H9 (cell line): ENCODE results near the gene AQP7. TPM values are rescaled to one million over a fixed set of nuclear protein-coding genes. Genes with fewer than 3 reads are reported as not detected.
"Not testable (repeated sequence)": the region's sequence is repeated elsewhere in the genome, so short reads cannot be mapped to it uniquely, and the experiment has no call there.

Experiments used
- DNase-seq: peaks from one replicate; pipeline ENCODE4 v3.0.0-alpha.2; 2017
- H2AFZ ChIP-seq: one replicate; pipeline ENCODE4 v1.6.1; 2013; ENCODE audit warnings: mild to moderate bottlenecking, low read length, control low read depth, moderate library complexity
- H2AK5ac ChIP-seq: 2 replicates; pipeline ENCODE4 v1.6.1; 2013; ENCODE audit warnings: low read length, control low read depth, mixed read lengths; ENCODE audit not compliant: insufficient read length
- H2BK120ac ChIP-seq: one replicate; pipeline ENCODE4 v1.6.1; 2013; ENCODE audit warnings: low read depth, mild to moderate bottlenecking, low read length, control low read depth, inconsistent platforms; ENCODE audit not compliant: poor library complexity, severe bottlenecking
- H2BK12ac ChIP-seq: 2 replicates; pipeline ENCODE4 v1.6.1; 2013; ENCODE audit warnings: low read length, control low read depth, mixed read lengths, low read depth; ENCODE audit not compliant: insufficient read length
- H2BK15ac ChIP-seq: 2 replicates; pipeline ENCODE4 v1.6.1; 2013; ENCODE audit warnings: low read depth, low read length, control low read depth
- H2BK20ac ChIP-seq: one replicate; pipeline ENCODE4 v1.6.1; 2013; ENCODE audit warnings: low read depth, mild to moderate bottlenecking, low read length, control low read depth, inconsistent platforms; ENCODE audit not compliant: poor library complexity, severe bottlenecking
- H2BK5ac ChIP-seq: 2 replicates; pipeline ENCODE4 v1.6.1; 2013; ENCODE audit warnings: low read length, control low read depth, mixed read lengths; ENCODE audit not compliant: insufficient read length
- H3K14ac ChIP-seq: 2 replicates; pipeline ENCODE4 v1.6.1; 2013; ENCODE audit warnings: low read length, control low read depth; ENCODE audit not compliant: insufficient read depth
- H3K18ac ChIP-seq: 2 replicates; pipeline ENCODE4 v1.6.1; 2013; ENCODE audit warnings: low read depth, mild to moderate bottlenecking, mixed read lengths, low read length, control low read depth; ENCODE audit not compliant: insufficient read length
- H3K23ac ChIP-seq: 2 replicates; pipeline ENCODE4 v1.6.1; 2013; ENCODE audit warnings: low read length, control low read depth, mixed read lengths, low read depth; ENCODE audit not compliant: insufficient read length
- H3K23me2 ChIP-seq: 2 replicates; pipeline ENCODE4 v1.6.1; 2013; ENCODE audit warnings: low read depth, mild to moderate bottlenecking, mixed read lengths, low read length, control low read depth; ENCODE audit not compliant: insufficient read length, poor library complexity, severe bottlenecking
- H3K27ac ChIP-seq: 2 replicates; pipeline ENCODE4 v1.5.1; 2013; ENCODE audit warnings: low read length, control low read depth, mixed read lengths, low read depth; ENCODE audit not compliant: insufficient read length
- H3K27me3 ChIP-seq: 2 replicates; pipeline ENCODE4 v1.6.1; 2013; ENCODE audit warnings: low read length, control low read depth, inconsistent platforms; ENCODE audit not compliant: insufficient read depth
- H3K4ac ChIP-seq: 2 replicates; pipeline ENCODE4 v1.6.1; 2013; ENCODE audit warnings: low read depth, mild to moderate bottlenecking, control low read depth, inconsistent platforms, low read length, moderate library complexity
- H3K4me1 ChIP-seq: 2 replicates; pipeline ENCODE4 v1.6.1; 2013; ENCODE audit warnings: low read length, control low read depth, inconsistent platforms; ENCODE audit not compliant: insufficient read depth
- H3K4me2 ChIP-seq: 2 replicates; pipeline ENCODE4 v1.6.1; 2013; ENCODE audit warnings: low read length, control low read depth, mixed read lengths; ENCODE audit not compliant: insufficient read length, insufficient read depth
- H3K56ac ChIP-seq: 2 replicates; pipeline ENCODE4 v1.6.1; 2013; ENCODE audit warnings: low read depth, mild to moderate bottlenecking, mixed read lengths, low read length, control low read depth; ENCODE audit not compliant: insufficient read length
- H3K79me1 ChIP-seq: 2 replicates; pipeline ENCODE4 v1.6.1; 2013; ENCODE audit warnings: low read depth, mild to moderate bottlenecking, moderate library complexity, low read length, control low read depth, inconsistent platforms; ENCODE audit not compliant: insufficient read depth, poor library complexity, severe bottlenecking
- H3K79me2 ChIP-seq: 2 replicates; pipeline ENCODE4 v1.6.1; 2013; ENCODE audit warnings: low read length, control low read depth, inconsistent platforms; ENCODE audit not compliant: insufficient read depth
- H3K9ac ChIP-seq: 2 replicates; pipeline ENCODE4 v1.6.1; 2013; ENCODE audit warnings: low read length, control low read depth, mixed read lengths; ENCODE audit not compliant: insufficient read length; ENCODE audit errors: extremely low read depth
- H3K9me3 ChIP-seq: one replicate; pipeline ENCODE4 v1.6.1; 2013; ENCODE audit warnings: low read depth, low read length, inconsistent platforms; ENCODE audit not compliant: control insufficient read depth
- H3T11ph ChIP-seq: one replicate; pipeline ENCODE4 v1.6.1; 2013; ENCODE audit warnings: mild to moderate bottlenecking, low read length, control low read depth, inconsistent platforms
- H4K20me1 ChIP-seq: one replicate; pipeline ENCODE4 v1.6.1; 2013; ENCODE audit not compliant: control insufficient read depth, insufficient read length, insufficient read depth
- H4K5ac ChIP-seq: 2 replicates; pipeline ENCODE4 v1.6.1; 2013; ENCODE audit warnings: low read depth, mild to moderate bottlenecking, mixed read lengths, low read length, control low read depth; ENCODE audit not compliant: insufficient read length
- H4K8ac ChIP-seq: replicated peaks from 2 replicates; pipeline ENCODE4 v1.6.1; 2013; ENCODE audit warnings: low read length, control low read depth, mixed read lengths, low read depth; ENCODE audit not compliant: insufficient read length
- H4K91ac ChIP-seq: 2 replicates; pipeline ENCODE4 v1.6.1; 2013; ENCODE audit warnings: low read depth, mild to moderate bottlenecking, moderate library complexity, mixed read lengths, low read length, control low read depth; ENCODE audit not compliant: insufficient read length
- H3K27ac Mint-ChIP-seq, 3 experiments: 2 replicates in 2 of 3; 3 replicates in 1 of 3; pipeline ENCODE4 v1.8.0; 2020 to 2021; ENCODE audit warnings: mixed read lengths in 3 of 3, mild to moderate bottlenecking in 1 of 3, moderate library complexity in 1 of 3
- H3K27me3 Mint-ChIP-seq: 2 replicates; pipeline ENCODE4 v1.8.0; 2021; ENCODE audit warnings: low read depth, mild to moderate bottlenecking, moderate library complexity, mixed read lengths
- H3K36me3 Mint-ChIP-seq, 3 experiments: 2 replicates in 2 of 3; 3 replicates in 1 of 3; pipeline ENCODE4 v1.8.0; 2020 to 2021; ENCODE audit warnings: low read depth in 3 of 3, mixed read lengths in 3 of 3; ENCODE audit not compliant: insufficient read depth in 1 of 3
- H3K4me1 Mint-ChIP-seq, 2 experiments: 2 replicates each; pipeline ENCODE4 v1.8.0; 2020; ENCODE audit warnings: mixed read lengths in 2 of 2
- H3K4me3 Mint-ChIP-seq, 2 experiments: 2 replicates in 1 of 2; 3 replicates in 1 of 2; pipeline ENCODE4 v1.8.0; 2020 to 2021; ENCODE audit warnings: mild to moderate bottlenecking in 2 of 2, mixed read lengths in 2 of 2, moderate library complexity in 1 of 2
- H3K9me3 Mint-ChIP-seq, 2 experiments: 2 replicates in 1 of 2; 3 replicates in 1 of 2; pipeline ENCODE4 v1.8.0; 2020; ENCODE audit warnings: mild to moderate bottlenecking in 2 of 2, mixed read lengths in 2 of 2, moderate library complexity in 1 of 2
- WGBS: extraction: QIAGEN DNeasy Blood & Tissue Kit; methylation state at CpG from one replicate; pipeline ENCODE4 v1.1.7; 2013; ENCODE audit warnings: missing lambda C conversion rate, low lambda C conversion rate, mixed read lengths; ENCODE audit not compliant: insufficient read length; ENCODE audit errors: extremely low coverage; 5-methylcytosine and 5-hydroxymethylcytosine counted together
- total RNA-seq: library from RNA; stranded (reverse); gene quantifications from 2 replicates; pipeline ENCODE4 v1.2.1, GENCODE V29; 2021

AQP7 gene
- total RNA-seq, 1 experiment from 2014 or later, result not detected

DNA sequence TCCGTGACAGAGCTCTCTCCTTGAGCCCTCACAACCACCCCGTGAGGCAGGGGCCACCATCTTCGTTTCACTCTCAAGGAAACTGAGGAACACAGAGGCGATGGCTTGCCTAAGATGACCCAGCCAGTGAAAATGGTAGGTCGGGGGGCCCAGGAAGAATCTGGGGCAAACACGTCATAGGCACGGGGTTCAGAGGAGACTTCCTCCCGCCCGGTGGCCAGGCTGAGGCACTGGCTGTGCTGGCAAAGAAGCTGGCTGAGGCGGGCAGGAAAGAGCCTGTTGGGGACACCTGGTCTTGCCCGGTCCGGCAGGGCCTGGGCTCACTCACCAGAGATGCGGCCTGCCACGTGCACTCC, 15.7 kb downstream of the AQP7 start:
- not testable (repeated sequence) for H3K4ac ChIP-seq, H3T11ph ChIP-seq, H3K27me3 ChIP-seq, H4K20me1 ChIP-seq, H3K27ac Mint-ChIP-seq, H2BK12ac ChIP-seq, H3K9me3 Mint-ChIP-seq, H3K9me3 ChIP-seq, H3K79me1 ChIP-seq, H3K4me2 ChIP-seq, DNase-seq, H3K27me3 Mint-ChIP-seq, H2BK15ac ChIP-seq, H2AFZ ChIP-seq, H4K91ac ChIP-seq, H3K18ac ChIP-seq, H3K23me2 ChIP-seq, H3K36me3 Mint-ChIP-seq, H3K14ac ChIP-seq, H2BK5ac ChIP-seq, H4K8ac ChIP-seq, H2BK120ac ChIP-seq, H2AK5ac ChIP-seq, H3K79me2 ChIP-seq, H3K4me1 ChIP-seq, H3K56ac ChIP-seq, H4K5ac ChIP-seq, H3K27ac ChIP-seq, H2BK20ac ChIP-seq, H3K9ac ChIP-seq, H3K23ac ChIP-seq, H3K4me3 Mint-ChIP-seq
- no CpG with 5 or more reads among the region's 14 CpGs for WGBS
- peaks cover 21 to 43% of the 10 kb centered on the region in 2 experiments for H3K4me1 Mint-ChIP-seq

DNA sequence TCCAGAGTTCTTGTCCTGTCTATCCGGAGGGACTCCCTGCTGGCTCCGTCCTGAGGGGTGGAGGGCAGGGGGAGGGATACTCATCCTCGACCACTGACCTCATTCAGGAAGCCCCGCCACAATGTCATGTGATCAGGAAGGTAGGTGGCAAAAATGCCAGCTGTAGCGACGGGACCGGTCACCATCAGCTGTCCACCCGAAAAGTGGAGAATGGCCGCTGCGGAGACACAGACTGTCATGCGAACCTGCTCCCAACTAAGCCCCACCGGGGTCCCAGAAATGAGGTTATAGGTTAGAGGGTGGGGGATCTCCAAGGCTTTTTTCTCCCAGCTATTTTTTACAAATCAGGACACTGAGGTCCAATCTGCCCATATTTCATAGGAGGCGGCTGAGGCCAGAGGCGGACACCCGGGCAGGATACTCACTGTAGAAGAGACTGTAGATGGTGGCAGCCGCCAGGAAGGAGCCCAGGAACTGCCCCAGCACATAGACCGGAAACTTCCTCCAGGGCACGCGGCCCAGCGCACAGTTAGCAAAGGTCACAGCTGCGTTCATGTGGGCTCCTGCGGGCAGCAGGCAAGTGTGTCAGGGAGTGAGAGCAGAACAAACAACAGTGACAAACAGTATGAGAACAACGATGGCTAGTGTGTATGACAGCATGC, 16.3 kb downstream of the AQP7 start:
- not testable (repeated sequence) for H4K20me1 ChIP-seq, H3K27me3 Mint-ChIP-seq, H3K4me1 ChIP-seq, H2AFZ ChIP-seq, H3K4ac ChIP-seq, H2BK15ac ChIP-seq, H2BK12ac ChIP-seq, H3K9ac ChIP-seq, H3K79me2 ChIP-seq, DNase-seq, H3K36me3 Mint-ChIP-seq, H3K4me2 ChIP-seq, H2BK20ac ChIP-seq, H3K27ac Mint-ChIP-seq, H3K14ac ChIP-seq, H4K5ac ChIP-seq, H2BK120ac ChIP-seq, H3K23ac ChIP-seq, H3K23me2 ChIP-seq, H3K9me3 Mint-ChIP-seq, H3K27me3 ChIP-seq, H3K4me3 Mint-ChIP-seq, H4K91ac ChIP-seq, H3K18ac ChIP-seq, H3K27ac ChIP-seq, H3T11ph ChIP-seq, H2BK5ac ChIP-seq, H4K8ac ChIP-seq, H3K79me1 ChIP-seq, H2AK5ac ChIP-seq, H3K9me3 ChIP-seq, H3K56ac ChIP-seq
- peaks cover 21 to 41% of the 10 kb centered on the region in 2 experiments for H3K4me1 Mint-ChIP-seq
- WGBS, result no CpG with 5 or more reads among the region's 23 CpGs
